NOMO-1 treated with dmso at 0.1 percent for 144 hours (cell line): ENCODE measurements around the gene PRKCE.
A peak's percentile ranks its signal among the peaks of the same experiment; 100 is the strongest.

Source experiments
- DNase-seq: peaks from one replicate; lab custom pipeline; 2025; ENCODE audit not compliant: unreplicated experiment; lab: John Stamatoyannopoulos, UW

PRKCE gene

DNA sequence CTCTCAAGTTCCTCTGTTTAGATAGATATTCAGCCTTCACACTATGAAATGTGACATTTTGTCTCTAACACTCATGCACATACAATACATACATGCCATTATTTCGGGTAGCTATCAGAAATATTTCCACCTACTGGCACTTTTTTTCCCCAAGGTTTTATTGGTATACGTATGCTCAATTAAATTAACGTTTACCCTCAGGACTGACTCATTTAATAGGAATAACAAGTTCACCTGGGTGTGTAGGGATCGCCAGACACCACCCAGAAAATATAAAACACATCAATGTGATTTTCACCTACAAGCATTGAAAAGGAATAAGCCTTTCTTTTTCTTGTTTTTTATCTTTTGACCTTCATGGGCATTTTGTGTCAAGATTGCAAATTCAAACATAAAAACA, 507.2 kb downstream of the PRKCE start:
- no peak for DNase-seq

DNA sequence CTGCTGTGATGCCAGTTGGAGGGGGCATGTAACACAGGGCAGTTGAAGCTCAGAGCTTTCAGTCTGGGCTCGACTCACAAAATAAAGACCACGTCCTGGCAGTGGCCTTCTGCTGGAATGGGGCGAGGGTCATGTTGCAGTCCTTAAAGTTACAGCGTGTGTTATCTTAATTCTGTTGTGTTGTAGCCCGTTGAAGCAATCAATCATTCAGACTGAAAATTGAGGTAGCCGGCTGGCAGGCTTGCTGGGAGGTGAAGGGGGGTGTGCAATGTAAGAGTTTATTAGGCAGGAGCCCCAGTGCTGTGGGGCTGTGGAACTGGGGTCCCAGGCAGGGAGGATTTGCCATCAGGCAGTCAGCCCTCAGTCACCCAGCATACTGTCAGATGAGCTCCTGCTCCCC, 508.9 kb downstream of the PRKCE start:
- DNase-seq: no peak

DNA sequence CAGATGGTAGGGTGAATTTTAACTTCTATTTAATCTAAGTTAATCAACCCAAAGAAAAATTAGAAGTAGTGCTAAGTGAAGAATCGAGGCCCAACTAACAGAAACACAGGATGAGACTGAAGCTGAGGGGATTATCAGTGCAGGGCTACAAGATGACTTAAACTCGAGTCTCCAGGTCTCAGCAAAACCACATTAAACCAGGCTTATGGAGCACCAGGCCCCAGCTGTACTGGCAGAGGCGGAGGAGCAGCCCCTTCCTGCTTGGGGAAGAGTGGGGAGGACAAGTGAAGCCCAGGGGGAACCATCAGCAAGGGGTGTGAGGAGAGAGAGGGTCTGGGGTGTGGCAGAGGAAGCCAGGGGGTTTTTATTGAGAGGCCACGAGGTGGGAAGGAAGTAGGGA, 509.8 kb downstream of the PRKCE start:
- no peak for DNase-seq

- DNase-seq: no peak
Measured at GRCh38 chr2:46161911-46162310, 510.4 kb downstream of the PRKCE start.

DNA sequence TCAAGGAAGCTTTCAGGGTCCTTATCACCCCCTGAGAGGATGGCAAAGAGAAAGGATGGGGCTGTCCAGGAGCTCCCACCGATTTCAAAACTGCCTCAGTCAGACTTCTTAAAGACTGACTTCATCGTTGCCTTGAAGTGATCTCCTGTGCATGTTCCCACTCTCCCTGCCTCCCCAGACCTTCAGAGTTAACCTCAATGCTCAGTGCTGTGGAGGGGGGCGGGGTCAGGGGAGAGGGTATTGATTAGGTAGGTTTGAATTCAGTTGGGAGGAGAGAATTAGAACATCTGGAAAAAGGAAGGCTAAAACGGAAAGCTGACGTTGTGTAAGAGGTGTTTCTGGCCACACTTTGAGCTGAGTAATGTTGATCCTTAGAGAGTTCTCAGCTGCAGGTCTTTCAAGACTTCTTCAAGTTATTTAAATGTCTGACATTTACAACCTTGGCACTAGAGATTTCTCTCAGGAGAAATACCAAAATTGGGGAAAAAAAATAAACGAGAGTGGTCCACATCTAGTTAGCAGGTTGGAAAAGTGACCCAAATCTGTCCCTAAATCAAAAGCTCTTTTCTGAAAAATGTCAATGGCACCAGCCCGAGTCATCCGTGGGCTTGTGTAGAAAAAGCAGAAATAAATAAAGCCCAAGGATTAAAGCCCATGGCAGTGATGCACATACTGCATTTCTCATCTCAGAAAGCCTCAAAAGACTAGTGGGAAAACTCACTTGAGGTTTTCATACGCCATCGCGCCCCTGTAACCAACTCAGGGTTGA, 511.0 kb downstream of the PRKCE start:
- DNase-seq: peak; percentile 24

DNA sequence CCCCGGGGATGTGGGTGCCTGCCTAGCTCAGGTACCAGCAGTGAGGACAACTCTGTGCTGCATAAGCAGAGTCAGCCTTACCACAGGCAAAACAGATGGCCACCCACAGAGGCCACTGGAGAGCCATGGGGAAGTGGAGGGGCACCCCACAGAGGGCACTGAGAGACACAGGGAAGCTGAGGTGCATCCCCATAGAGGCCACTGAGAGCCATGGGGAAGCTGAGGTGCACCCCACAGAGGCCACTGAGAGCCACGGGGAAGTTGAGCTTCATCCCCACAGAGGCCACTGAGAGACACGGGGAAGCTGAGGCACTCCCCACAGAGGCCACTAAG, 511.6 kb downstream of the PRKCE start:
- DNase-seq: no peak

- no peak for DNase-seq
Measured at GRCh38 chr2:46163804-46164528, 512.5 kb downstream of the PRKCE start.

- DNase-seq: no peak
Measured at GRCh38 chr2:46164529-46165301, 513.2 kb downstream of the PRKCE start.

GRCh38 chr2:46165916-46166315, 514.4 kb downstream of the PRKCE start:
- no peak for DNase-seq

GRCh38 chr2:46167406-46167805, 515.9 kb downstream of the PRKCE start:
- DNase-seq: no peak

- DNase-seq: no peak
Measured at GRCh38 chr2:46167924-46168323, 516.4 kb downstream of the PRKCE start.

DNA sequence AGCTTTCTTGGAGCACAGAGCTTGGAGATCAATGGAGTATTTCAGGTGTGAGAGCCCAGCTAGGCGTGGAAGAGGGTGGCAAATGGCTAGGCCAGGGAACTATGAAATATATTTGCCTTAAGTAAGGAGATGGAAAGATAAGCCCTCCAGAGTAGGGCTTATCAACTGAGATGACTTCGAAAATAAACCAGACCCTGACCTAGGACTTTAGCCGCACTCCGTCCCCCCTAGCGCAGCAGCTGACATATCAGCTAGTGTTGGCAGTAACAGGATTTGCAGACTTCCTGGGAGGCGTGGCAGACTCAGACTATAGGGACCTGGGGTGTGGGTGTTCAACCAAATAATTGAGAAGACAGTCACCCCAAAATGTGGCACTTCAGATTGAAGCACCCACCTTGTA, 518.0 kb downstream of the PRKCE start:
- no peak for DNase-seq

GRCh38 chr2:46170026-46170425, 518.6 kb downstream of the PRKCE start:
- no peak for DNase-seq

DNA sequence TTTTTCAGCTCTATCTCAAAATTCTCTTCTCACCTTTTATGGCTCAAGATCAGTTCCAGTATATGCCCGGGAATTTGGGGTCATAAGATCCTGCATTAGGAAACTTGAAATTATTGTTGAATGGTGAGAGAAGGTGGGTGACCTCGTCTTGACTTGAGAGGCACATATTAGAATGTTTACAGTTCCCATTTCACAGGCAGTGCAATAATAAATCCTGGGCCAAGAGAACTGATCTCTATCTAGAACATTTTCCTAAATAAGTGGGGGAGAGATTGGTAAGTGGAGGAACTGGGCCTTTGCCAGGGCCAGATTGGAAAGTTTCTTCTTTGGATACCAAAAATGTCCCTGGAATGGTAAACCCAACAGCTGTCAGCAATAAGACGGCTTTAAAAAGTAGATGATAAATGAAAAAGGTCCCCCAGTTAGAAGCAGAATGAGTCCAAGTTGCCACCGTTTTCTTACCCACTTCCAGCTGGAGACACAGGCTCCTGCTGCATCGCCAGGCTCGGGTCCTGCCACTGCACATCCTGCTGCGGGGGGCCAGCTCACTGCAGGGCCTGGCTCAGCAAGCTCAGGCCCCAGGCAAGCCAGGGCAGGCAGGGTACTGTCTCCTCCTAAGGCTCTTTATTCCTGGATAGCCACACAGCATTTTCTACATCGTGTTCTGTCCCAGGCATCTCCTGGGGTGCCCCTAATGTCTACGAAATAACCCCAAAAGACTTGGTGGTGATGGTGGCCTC, 519.3 kb downstream of the PRKCE start:
- no peak for DNase-seq

DNA sequence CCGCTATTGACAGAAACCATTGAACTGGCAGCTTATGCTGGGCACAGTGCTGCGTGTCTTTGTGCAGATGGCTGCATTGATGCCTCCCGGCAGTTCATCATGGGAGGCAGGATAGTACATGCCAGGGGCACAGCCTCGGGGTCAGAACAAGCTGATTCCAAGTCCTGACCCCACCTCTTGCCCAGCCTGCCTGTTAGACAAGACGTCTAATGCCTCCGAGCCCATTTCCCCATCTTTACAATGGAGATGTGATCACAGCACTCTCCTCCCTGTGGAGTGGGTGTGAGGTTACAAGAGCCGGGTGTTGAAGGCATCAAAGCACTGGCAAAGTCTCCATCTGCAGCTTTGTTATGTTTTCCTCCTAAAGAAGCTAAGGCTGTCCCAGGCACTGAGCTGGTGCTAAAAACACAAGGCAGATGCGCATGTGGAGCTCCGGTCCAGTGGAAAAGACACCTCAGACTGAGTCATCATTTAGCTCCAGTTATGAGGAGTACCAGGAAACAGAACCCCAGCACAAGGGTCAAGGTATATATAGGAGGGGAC, 520.0 kb downstream of the PRKCE start:
- DNase-seq: no peak

DNA sequence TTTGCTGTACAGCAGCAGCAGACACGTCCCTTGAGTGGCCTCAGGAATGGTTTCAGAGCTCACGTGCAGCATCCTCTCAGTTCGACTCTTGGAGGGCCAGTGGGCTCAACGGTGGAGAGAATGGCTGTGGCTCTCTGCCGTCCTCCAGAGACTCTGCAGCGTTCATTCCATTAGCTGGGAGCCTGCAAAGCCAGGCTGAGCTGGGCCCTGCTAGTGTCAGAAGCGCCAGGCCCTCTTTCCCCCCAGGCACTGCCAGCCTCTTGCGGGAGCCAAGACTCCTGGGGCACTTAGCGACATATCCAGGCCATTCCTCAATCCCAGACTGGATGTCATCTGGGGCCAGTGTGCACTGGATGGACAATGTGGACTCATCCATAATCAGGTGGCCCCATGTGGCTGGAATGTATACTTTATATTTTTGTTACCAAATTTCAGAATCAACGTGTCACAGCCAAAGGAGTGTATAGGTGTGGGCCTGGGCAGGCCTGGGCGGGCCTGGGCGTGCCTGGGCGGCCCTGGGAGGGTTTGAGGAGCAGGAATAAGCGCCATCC, 520.6 kb downstream of the PRKCE start:
- DNase-seq: no peak

- DNase-seq: no peak
Measured at GRCh38 chr2:46173030-46173429, 521.6 kb downstream of the PRKCE start.

DNA sequence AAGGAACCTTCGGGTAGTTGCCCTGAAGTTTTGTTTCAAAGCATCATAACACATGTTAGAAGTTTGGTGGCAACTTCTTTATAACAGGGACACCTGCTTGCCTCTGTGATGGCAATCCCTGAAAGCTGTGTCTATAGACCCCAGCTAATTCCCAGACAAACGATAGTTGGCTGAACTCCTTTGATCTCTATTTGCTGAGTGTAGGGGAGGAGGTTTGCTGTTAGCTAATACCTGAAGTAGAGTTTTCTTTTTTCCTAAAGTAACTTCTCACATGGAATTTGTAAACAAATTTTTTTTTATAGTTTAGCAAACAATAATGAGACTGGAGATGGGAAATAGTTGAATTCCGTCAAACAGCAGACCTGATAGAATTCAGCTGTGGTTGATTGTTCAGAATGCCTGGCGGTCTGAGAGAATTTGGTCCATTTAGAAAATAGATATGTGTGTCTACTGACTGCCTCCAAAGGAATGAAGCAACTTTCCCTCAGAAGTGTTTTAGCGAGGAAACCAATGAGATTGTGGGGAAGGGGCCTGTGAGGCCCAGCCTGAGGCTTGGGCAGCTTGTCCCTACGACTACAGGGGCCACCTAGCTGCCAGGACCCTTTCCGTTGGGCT, 522.3 kb downstream of the PRKCE start:
- no peak for DNase-seq

DNA sequence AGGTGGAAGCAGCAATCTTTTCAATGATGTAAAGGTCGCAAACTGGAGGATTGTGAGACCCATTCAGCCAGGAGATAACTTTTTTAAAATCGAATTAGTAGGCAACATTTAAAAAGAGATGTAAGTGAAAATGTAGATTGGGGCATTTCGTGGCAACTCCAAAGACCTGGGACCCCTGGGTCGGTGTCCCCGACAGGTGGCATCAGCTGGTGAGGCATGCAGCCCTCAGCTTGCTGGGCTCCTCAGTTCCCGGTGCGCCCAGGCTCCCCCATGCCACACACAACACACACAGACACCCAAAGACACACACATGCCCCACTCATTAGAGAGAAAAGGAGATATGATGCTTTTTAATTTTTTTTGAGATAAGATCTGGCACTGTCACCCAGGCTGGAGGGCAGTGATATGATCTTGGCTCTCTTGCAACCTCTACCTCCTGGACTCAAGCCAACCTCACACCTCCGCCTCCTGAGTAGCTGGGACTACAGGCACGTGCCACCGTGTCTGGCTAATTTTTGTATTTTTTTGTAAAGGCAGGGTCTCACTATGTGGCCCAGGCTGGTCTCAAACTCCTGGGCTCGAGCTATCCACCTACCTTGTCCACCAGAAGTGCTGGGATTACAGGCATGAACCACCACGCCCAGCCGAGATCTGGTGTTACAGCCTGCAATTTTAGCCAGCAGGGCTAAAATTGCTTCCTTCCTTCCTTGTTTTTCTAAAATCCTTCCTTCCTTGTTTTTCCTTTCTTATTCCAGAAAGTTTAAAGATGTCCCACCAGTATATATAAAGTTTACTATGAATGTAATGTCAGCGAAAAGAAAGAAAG, 523.1 kb downstream of the PRKCE start:
- no peak for DNase-seq
